Measurements from ENCODE around the gene BORCS5. TPM values are rescaled to one million over a fixed set of nuclear protein-coding genes. Genes with fewer than 3 reads are reported as not detected.
A peak's percentile ranks its signal among the peaks of the same experiment; 100 is the strongest.

The BORCS5 gene
- total RNA-seq, 1 donor from 2014 or later = 17.4 TPM

- intact Hi-C loops (cut with DNase I) = no loop called here
- DNase-seq (ENCODE audit: extremely low spot score in 2 of 2) = no peak
- TF ChIP-seq POLR2AphosphoS5 (IDR thresholded peaks at IDR 0.05; ENCODE audit: insufficient read depth in 1 of 2, low read depth in 1 of 2) (peak in 1 of 2 donors; percentile 52), CTCF (IDR thresholded peaks at IDR 0.05) (no peak)
- Histone ChIP-seq H3K27me3 (no peaks in the 10 kb centered on the region), H3K36me3 (no peaks in the 10 kb centered on the region), H3K9me3 (no peaks in the 10 kb centered on the region), H3K4me1 (peaks cover 40% of the 10 kb centered on the region), H3K4me3 (no peak overlapping the region), H3K27ac (no peak overlapping the region)
These were observed 89.0 kb downstream of the BORCS5 start for GRCh38 chr12:12445882-12446181.

GRCh38 chr12:12446786-12447185 is 89.9 kb downstream of the BORCS5 start:
- H3K4me1 ChIP-seq = peaks cover 38% of the 10 kb centered on the region

GRCh38 chr12:12447236-12447635 is 90.4 kb downstream of the BORCS5 start:
- no peaks in the 10 kb centered on the region for H3K27me3 ChIP-seq
- TF ChIP-seq POLR2AphosphoS5 (IDR thresholded peaks at IDR 0.05; ENCODE audit: insufficient read depth in 1 of 2, low read depth in 1 of 2) (no peak), CTCF (IDR thresholded peaks at IDR 0.05) (no peak), POLR2A (IDR thresholded peaks at IDR 0.05) (no peak)
- H3K4me1 ChIP-seq = peaks cover 34% of the 10 kb centered on the region
- H3K27ac ChIP-seq = no peak overlapping the region
- DNase-seq (ENCODE audit: extremely low spot score in 2 of 2) = no peak
- no peak overlapping the region for H3K4me3 ChIP-seq
- H3K9me3 ChIP-seq = no peaks in the 10 kb centered on the region
- intact Hi-C loops (cut with DNase I) = no loop called here
- H3K36me3 ChIP-seq = no peaks in the 10 kb centered on the region

More at GRCh38 chr12:12446786-12447185, 89.9 kb downstream of the BORCS5 start:
- Histone ChIP-seq H3K27me3 (no peaks in the 10 kb centered on the region), H3K36me3 (no peaks in the 10 kb centered on the region), H3K27ac (no peak overlapping the region), H3K9me3 (no peaks in the 10 kb centered on the region), H3K4me3 (no peak overlapping the region)
- TF ChIP-seq CTCF (IDR thresholded peaks at IDR 0.05) (no peak), POLR2AphosphoS5 (IDR thresholded peaks at IDR 0.05; ENCODE audit: insufficient read depth in 1 of 2, low read depth in 1 of 2) (no peak), POLR2A (IDR thresholded peaks at IDR 0.05) (no peak)
- intact Hi-C loops (cut with DNase I) = no loop called here
- no peak for DNase-seq (ENCODE audit: extremely low spot score in 2 of 2)

GRCh38 chr12:12447837-12448236 is 91.0 kb downstream of the BORCS5 start:
- intact Hi-C loops (cut with DNase I) = no loop called here
- H3K27me3 ChIP-seq = no peaks in the 10 kb centered on the region
- H3K9me3 ChIP-seq = no peaks in the 10 kb centered on the region
- no peaks in the 10 kb centered on the region for H3K36me3 ChIP-seq
- H3K4me3 ChIP-seq = no peak overlapping the region
- DNase-seq (ENCODE audit: extremely low spot score in 2 of 2) = no peak
- H3K4me1 ChIP-seq = peaks cover 28% of the 10 kb centered on the region
- TF ChIP-seq POLR2AphosphoS5 (IDR thresholded peaks at IDR 0.05; ENCODE audit: insufficient read depth in 1 of 2, low read depth in 1 of 2) = no peak
- TF ChIP-seq CTCF (IDR thresholded peaks at IDR 0.05) = no peak
- TF ChIP-seq POLR2A (IDR thresholded peaks at IDR 0.05) = no peak
- H3K27ac ChIP-seq = no peak overlapping the region

- DNase-seq (ENCODE audit: extremely low spot score in 2 of 2) = no peak
- Histone ChIP-seq H3K27ac (no peak overlapping the region), H3K9me3 (no peaks in the 10 kb centered on the region), H3K27me3 (no peaks in the 10 kb centered on the region), H3K36me3 (no peaks in the 10 kb centered on the region), H3K4me1 (peaks cover 12% of the 10 kb centered on the region), H3K4me3 (no peak overlapping the region)
- TF ChIP-seq POLR2A (IDR thresholded peaks at IDR 0.05) (no peak), POLR2AphosphoS5 (IDR thresholded peaks at IDR 0.05; ENCODE audit: insufficient read depth in 1 of 2, low read depth in 1 of 2) (peak in 1 of 2 donors; percentile 61)
- intact Hi-C loops (cut with DNase I) = no loop called here
These were observed 92.7 kb downstream of the BORCS5 start for GRCh38 chr12:12449533-12450025.
